Fibroblast of peridontal ligament (primary cell): ENCODE measurements around the gene KRTAP2-4.
"Not testable (repeated sequence)": the region's sequence is repeated elsewhere in the genome, so short reads cannot be mapped to it uniquely, and the experiment has no call there.

Source experiments
- DNase-seq: peaks from one replicate; pipeline ENCODE4 v3.0.0-alpha.2; 2010; ENCODE audit errors: extremely low read depth

The KRTAP2-4 gene

GRCh38 chr17:41065829-41066624 lies at the start of gene KRTAP2-4:
Gene KRTAP2-4 (minus strand): TSS chr17:41065879. CDS start chr17:41065845, 34 bp downstream.
- DNase-seq, result peak; percentile 69

GRCh38 chr17:41111151-41111885 lies 45.6 kb upstream of the KRTAP2-4 start:
- DNase-seq, result no peak

- DNase-seq, result not testable (repeated sequence)
Observed at GRCh38 chr17:41108728-41109386, 43.2 kb upstream of the KRTAP2-4 start.

GRCh38 chr17:41107941-41108450 lies 42.3 kb upstream of the KRTAP2-4 start:
- DNase-seq, result peak; percentile 58

GRCh38 chr17:41105347-41105746 lies 39.7 kb upstream of the KRTAP2-4 start, which contains the start of gene KRTAP4-9:
Gene KRTAP4-9 (plus strand): TSS chr17:41105389. CDS start chr17:41105389, 0 bp downstream.
- DNase-seq, result not testable (repeated sequence)

- DNase-seq, result peak; percentile 63
Observed at GRCh38 chr17:41104386-41105038, 38.8 kb upstream of the KRTAP2-4 start.

GRCh38 chr17:41103896-41104295 lies 38.2 kb upstream of the KRTAP2-4 start:
- DNase-seq, result no peak

- no peak for DNase-seq
Observed at GRCh38 chr17:41101586-41102259, 36.0 kb upstream of the KRTAP2-4 start, which contains the start of gene KRTAP4-16. Gene KRTAP4-16 (minus strand): TSS chr17:41102209. CDS start chr17:41102209, 0 bp downstream.

GRCh38 chr17:41099682-41100480 lies 34.2 kb upstream of the KRTAP2-4 start:
- DNase-seq, result peak; percentile 55

- DNase-seq, result peak; percentile 63
Observed at GRCh38 chr17:41098481-41098880, 32.8 kb upstream of the KRTAP2-4 start.

- no peak for DNase-seq
Observed at GRCh38 chr17:41098042-41098441, 32.4 kb upstream of the KRTAP2-4 start, which contains the start of gene KRTAP4-8. Gene KRTAP4-8 (minus strand): TSS chr17:41098142. CDS start chr17:41098084, 58 bp downstream.

GRCh38 chr17:41096055-41096454 lies 30.4 kb upstream of the KRTAP2-4 start:
- no peak for DNase-seq

- not testable (repeated sequence) for DNase-seq
Observed at GRCh38 chr17:41088760-41089352, 23.2 kb upstream of the KRTAP2-4 start.

GRCh38 chr17:41084100-41084856 lies 18.6 kb upstream of the KRTAP2-4 start, which contains the start of gene KRTAP4-7:
Gene KRTAP4-7 (plus strand): TSS chr17:41084150. CDS start chr17:41084207, 57 bp downstream.
- not testable (repeated sequence) for DNase-seq

- DNase-seq, result peak; percentile 47
Observed at GRCh38 chr17:41083427-41083826, 17.7 kb upstream of the KRTAP2-4 start.

- no peak for DNase-seq
Observed at GRCh38 chr17:41082626-41083025, 16.9 kb upstream of the KRTAP2-4 start.

- DNase-seq, result no peak
Observed at GRCh38 chr17:41076788-41077187, 11.1 kb upstream of the KRTAP2-4 start.

- no peak for DNase-seq
Observed at GRCh38 chr17:41073676-41074075, 8.0 kb upstream of the KRTAP2-4 start.
